SHP77 (cell line): ENCODE results near the gene SHISA8.
"Not testable (repeated sequence)": the region's sequence is repeated elsewhere in the genome, so short reads cannot be mapped to it uniquely, and the experiment has no call there.

Experiments used
- DNase-seq, 2 experiments: peaks; one replicate each; lab custom pipeline; 2025; lab: John Stamatoyannopoulos, UW

The SHISA8 gene

DNA sequence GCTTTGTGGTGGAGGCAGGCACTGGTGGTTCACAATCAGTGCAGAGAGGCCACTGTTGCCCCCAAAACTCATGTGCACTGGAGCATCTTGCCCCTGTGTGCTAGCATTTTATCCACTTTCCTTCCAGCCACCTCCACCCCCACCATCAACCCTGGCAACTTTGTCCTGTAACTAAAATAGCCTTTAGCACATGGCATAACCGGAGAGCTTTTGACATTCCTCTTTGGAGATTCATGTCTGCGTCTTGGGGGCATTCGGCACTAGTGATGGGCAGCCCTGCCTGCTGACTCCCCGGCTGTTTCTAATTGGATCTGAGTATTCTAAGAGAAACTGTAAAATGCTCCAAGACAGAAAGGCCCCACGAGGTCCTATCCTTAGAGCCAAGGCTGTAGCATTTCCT, 15.8 kb downstream of the SHISA8 start:
- no peak for DNase-seq

- no peak for DNase-seq
These were observed 16.2 kb downstream of the SHISA8 start for GRCh38 chr22:41898645-41899044.

GRCh38 chr22:41893591-41894375, 21.1 kb downstream of the SHISA8 start:
- DNase-seq, result no peak

- no peak for DNase-seq
These were observed 22.2 kb downstream of the SHISA8 start for GRCh38 chr22:41892721-41893120.

DNA sequence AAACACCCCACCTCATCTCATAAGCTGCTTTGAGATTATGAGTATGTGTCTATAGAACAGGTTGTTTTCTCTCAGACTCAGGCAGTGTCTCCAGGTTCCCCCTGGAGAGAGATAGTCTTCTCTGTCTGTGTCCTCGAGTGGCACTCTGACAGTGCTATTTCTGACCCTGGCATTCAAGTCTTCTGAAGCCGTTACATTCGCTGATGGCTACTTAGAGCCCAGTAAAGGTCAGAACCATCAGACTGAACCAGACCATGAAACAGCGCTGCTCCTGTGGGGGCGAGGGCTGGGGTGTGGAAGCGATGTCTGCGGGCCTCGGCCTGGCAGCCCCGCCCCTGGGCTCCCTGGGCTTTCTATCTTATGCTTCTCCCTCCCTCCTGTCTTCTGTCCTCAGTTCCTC, 23.5 kb downstream of the SHISA8 start:
- DNase-seq, result no peak

DNA sequence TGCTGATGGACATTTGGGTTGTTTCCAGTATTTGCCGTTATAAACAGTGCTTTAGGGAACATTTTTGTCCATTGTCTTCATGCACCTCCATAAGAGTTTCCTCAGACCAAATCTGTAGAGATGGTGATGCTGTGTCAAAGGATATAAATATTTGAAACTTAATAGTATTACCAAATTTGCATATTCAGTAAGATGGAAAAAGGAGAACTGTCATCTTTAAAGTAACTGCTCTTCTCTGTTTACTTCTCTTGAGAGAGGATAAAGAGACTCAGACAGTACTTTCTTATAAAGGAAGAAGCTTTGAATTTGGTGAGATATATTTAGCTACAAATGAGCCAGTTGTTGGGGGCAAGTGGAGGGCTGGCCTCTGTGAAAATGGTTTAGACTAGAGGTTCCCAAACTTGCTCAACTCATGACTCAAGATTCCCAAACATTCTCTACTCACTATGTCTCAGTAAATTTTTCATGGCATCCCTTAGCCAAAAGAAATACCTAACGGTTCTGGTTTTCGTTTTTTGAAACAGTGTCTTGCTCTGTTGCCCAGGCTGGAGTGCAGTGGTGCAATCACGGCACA, 26.2 kb downstream of the SHISA8 start:
- no peak for DNase-seq

GRCh38 chr22:41885516-41885915, 29.4 kb downstream of the SHISA8 start:
- DNase-seq, result no peak

GRCh38 chr22:41885116-41885515, 29.8 kb downstream of the SHISA8 start:
- DNase-seq, result no peak

DNA sequence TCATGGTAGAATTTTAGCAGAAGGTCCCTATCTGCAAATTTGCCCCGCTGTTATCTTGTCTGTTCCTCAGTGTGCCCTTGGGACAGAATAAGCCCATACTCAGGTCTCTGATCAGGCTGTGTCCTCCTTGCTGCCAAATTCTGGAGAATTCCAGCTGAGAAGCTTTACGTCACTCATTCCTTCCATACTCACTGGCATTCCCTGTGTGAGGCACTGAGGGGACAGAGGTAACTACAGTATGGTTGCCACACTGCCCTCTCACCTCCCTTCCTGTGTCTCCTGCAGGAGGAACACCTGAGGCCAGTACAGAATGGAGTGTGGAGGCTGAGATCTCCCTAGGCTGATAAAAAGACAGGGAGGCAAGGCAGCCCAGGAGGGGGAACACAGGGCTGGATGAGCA, 31.5 kb downstream of the SHISA8 start:
- no peak for DNase-seq

DNA sequence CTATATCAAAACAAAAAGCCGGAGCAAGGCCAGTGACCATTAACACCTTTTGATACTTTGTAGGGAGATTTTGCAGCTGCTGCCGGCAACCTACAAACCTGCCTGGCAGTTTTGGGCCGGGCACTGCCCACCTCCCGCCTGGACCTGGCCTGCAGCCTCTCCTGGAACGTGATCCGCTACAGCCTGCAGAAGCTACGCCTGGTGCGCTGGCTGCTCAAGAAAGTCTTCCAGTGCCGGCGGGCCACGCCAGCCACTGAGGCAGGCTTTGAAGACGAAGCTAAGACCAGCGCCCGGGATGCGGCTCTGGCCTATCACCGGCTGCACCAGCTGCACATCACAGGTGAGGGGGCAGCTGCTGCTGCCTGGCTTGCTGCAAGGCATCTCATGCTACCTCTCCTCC, 34.2 kb downstream of the SHISA8 start:
- DNase-seq, result no peak

DNA sequence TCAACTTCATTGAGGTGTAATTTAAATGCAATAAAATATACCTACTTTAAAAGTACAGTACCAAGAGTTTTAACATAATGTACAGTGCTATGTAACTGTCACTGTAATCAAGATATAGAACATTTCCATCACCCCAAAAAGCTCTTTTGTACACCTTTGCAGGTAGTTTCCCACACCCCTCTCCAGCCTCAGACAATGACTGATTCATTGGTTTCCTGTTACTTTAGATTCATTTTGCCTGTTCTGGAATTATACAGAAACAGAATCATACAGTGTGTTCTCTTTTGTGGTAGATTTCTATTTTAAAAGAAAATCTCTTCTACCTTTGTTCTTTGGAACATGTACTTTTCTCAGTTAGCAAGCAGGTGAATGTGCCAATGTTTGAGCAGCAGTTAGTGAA, 38.2 kb downstream of the SHISA8 start:
- DNase-seq, result no peak

DNA sequence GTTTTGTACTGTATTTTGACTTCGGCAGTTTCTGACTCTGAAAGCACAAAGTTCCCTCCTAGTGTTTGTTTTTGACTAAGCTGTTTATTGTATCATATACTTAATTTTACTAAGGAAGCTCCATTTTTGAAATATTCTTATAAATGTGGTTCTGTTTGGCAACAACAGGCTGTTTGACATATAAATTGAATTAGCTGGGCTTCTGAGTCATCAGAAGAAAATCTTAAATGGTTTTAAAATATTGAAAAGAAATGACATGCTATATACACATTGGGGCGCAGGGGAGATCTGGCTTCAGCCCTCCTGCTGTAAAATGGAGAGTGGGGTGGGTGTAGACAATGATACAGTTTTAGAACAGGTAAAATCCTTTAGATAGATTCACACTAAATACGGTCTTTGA, 38.6 kb downstream of the SHISA8 start:
- DNase-seq, result no peak

GRCh38 chr22:41875531-41876270, 39.2 kb downstream of the SHISA8 start:
- DNase-seq, result no peak

GRCh38 chr22:41874090-41874489, 40.8 kb downstream of the SHISA8 start:
- DNase-seq, result no peak

GRCh38 chr22:41873391-41873790, 41.5 kb downstream of the SHISA8 start:
- DNase-seq, result no peak

- no peak for DNase-seq
These were observed 44.1 kb downstream of the SHISA8 start for GRCh38 chr22:41870786-41871185.

GRCh38 chr22:41870081-41870480, 44.8 kb downstream of the SHISA8 start:
- DNase-seq, result not testable (repeated sequence)

GRCh38 chr22:41868556-41868955, 46.3 kb downstream of the SHISA8 start:
- no peak for DNase-seq

DNA sequence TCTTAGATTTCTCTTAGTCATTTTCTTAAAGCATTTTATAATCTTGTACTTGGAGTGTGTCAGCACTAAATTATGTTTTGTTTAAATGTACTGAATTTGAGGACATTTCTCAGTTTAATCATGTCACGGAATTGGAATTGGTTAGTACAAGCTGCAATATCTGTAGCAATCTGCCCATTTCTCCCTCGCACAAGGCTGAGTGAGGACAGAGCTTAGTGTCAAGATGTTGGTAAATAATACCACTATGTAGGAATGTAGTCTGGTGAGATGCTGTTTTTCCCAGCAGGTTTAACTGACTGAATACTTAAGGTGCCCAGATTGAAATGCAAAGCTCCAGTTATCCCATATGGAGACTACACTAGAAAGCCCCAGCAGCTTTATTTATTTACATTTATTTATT, 51.4 kb downstream of the SHISA8 start:
- no peak for DNase-seq

DNA sequence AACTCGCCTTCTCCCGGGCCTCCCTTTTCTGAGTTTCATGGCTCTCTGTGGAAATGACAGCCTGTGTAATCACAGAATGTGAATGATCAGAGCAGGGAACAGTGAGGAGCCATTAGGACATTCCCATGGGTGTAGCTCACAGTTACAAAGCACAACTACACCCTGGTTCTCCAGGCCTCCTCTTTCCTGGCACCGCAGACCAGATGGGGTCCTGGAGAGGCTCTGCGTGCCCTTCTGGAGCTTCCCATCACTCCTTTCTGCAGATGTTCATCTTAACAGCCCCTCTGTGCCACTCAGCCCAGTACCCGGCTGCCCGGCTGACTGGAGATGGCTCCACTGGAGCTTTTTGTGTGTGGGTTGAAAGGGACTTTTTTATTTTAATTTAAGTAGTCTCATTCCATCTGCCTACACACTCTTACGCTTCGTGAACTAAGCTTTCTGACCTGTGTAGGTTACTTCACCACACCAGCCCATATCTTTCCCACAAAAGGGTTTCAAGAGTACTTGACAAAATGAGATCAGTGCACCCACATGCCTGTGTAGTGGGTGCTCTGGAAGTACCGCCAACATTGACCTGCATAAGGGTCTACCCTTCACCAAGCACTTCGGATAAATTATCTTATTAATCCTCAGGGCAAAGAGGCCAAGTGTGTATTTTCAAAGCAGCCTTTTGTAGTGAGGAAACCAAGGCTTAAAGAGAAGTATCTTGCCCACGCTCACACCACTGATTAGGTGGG, 52.2 kb downstream of the SHISA8 start:
- no peak for DNase-seq

- DNase-seq, result no peak
These were observed 52.7 kb downstream of the SHISA8 start for GRCh38 chr22:41862160-41862529.
